Karpas-422 (cell line): ENCODE data around the gene RAB3IL1. TPM values are rescaled to one million over a fixed set of nuclear protein-coding genes. Genes with fewer than 3 reads are reported as not detected.

Experiments
- DNase-seq: peaks from one replicate; pipeline ENCODE4 v3.0.0-alpha.2; 2015
- H2AFZ ChIP-seq: fragments of 200-600 bp; sonication (generic); 2 replicates; pipeline ENCODE4 v1.6.1; 2014; ENCODE audit warnings: antibody characterized with exemption, low read length, mixed read lengths
- H3K27ac ChIP-seq: fragments of 200-600 bp; sonication (generic); 2 replicates; pipeline ENCODE4 v1.5.1; 2014; ENCODE audit warnings: mild to moderate bottlenecking, low read length, moderate library complexity
- H3K27me3 ChIP-seq: fragments of 200-600 bp; sonication (generic); 2 replicates; pipeline ENCODE4 v1.6.1; 2014; ENCODE audit warnings: low read length, mixed read lengths
- H3K36me3 ChIP-seq: fragments of 200-600 bp; sonication (generic); 2 replicates; pipeline ENCODE4 v1.6.1; 2014; ENCODE audit warnings: low read length, mixed read lengths; ENCODE audit not compliant: insufficient read depth
- H3K4me1 ChIP-seq: fragments of 200-600 bp; sonication (generic); 2 replicates; pipeline ENCODE4 v1.6.1; 2014; ENCODE audit warnings: mild to moderate bottlenecking, low read length, mixed read lengths
- H3K4me2 ChIP-seq: fragments of 200-600 bp; sonication (generic); 2 replicates; pipeline ENCODE4 v1.6.1; 2014; ENCODE audit warnings: low read length, low read depth, mild to moderate bottlenecking; ENCODE audit not compliant: poor library complexity, severe bottlenecking
- H3K4me3 ChIP-seq: fragments of 200-600 bp; sonication (generic); 2 replicates; pipeline ENCODE4 v1.5.1; 2014; ENCODE audit warnings: mild to moderate bottlenecking, antibody characterized with exemption, low read length, mixed read lengths
- H3K79me2 ChIP-seq: fragments of 200-600 bp; sonication (generic); 2 replicates; pipeline ENCODE4 v1.6.1; 2014; ENCODE audit warnings: mild to moderate bottlenecking, low read length, mixed read lengths
- H3K9ac ChIP-seq: fragments of 200-600 bp; sonication (generic); 2 replicates; pipeline ENCODE4 v1.6.0; 2014; ENCODE audit warnings: low read length
- H3K9me2 ChIP-seq: fragments of 200-600 bp; sonication (generic), shearing (Covaris generic); replicated peaks from 2 replicates; pipeline ENCODE4 v1.6.0; 2014; ENCODE audit warnings: mild to moderate bottlenecking, low read length, moderate library complexity; ENCODE audit not compliant: insufficient read depth
- H3K9me3 ChIP-seq: fragments of 300-700, 200-600 bp; sonication (generic); 2 replicates; pipeline ENCODE4 v1.6.1; 2014; ENCODE audit warnings: low read length, mixed read lengths
- H4K20me1 ChIP-seq: fragments of 200-600 bp; sonication (generic); 2 replicates; pipeline ENCODE4 v1.6.1; 2014; ENCODE audit warnings: mild to moderate bottlenecking, antibody characterized with exemption, low read length, low read depth; ENCODE audit not compliant: insufficient read depth
- total RNA-seq: library from RNA; depleted of rRNA; stranded (reverse); fragments of >200 nt; shearing (Covaris generic); gene quantifications from 2 replicates; pipeline ENCODE4 v1.2.3, GENCODE V29; 2014; ENCODE audit warnings: low replicate concordance

Gene RAB3IL1
- total RNA-seq, 1 experiment from 2014 or later = not detected

DNA sequence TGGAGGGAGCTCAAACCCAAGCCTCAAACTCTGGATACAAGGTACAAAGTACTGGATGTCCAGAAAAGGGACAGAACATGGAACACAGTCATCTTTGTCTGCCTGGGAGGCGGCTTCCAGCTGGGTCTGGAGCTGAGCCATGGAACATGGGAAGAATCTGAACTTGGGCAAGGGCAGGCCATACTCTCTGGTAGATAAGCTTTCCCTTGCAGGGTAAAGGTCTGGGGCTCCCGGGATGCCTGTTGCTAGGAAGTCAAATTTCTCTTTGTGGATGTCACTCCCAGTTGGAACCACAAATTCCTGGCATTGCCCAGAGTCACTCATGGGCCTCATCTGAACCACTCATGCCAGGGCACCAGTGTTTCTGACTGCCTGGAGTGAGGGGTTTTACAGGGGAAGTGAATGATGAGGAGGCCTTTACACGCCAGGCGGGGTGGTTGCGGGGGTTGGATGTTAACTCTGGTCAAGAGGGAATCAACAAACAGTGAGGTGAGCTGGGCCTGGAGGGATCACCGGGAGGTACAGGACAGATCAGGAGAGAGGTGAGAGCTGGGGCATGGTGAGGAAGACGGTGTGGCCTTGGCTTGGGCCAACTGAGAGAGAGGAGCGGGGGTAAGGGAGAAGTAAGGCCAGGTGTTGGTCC, 44.3 kb upstream of the RAB3IL1 start:
- H3K4me3 ChIP-seq = no peak overlapping the region
- no peaks in the 10 kb centered on the region for H3K9me3 ChIP-seq
- no peaks in the 10 kb centered on the region for H3K27me3 ChIP-seq
- no peak overlapping the region for H3K27ac ChIP-seq
- no peaks in the 10 kb centered on the region for H3K9me2 ChIP-seq
- peaks cover 25% of the 10 kb centered on the region for H4K20me1 ChIP-seq
- peaks cover 17% of the 10 kb centered on the region for H3K36me3 ChIP-seq
- no peak overlapping the region for H2AFZ ChIP-seq
- no peak overlapping the region for H3K4me2 ChIP-seq
- no peak overlapping the region for H3K9ac ChIP-seq
- H3K4me1 ChIP-seq = peaks cover 33% of the 10 kb centered on the region
- DNase-seq = no peak
- peaks cover 7% of the 10 kb centered on the region for H3K79me2 ChIP-seq

DNA sequence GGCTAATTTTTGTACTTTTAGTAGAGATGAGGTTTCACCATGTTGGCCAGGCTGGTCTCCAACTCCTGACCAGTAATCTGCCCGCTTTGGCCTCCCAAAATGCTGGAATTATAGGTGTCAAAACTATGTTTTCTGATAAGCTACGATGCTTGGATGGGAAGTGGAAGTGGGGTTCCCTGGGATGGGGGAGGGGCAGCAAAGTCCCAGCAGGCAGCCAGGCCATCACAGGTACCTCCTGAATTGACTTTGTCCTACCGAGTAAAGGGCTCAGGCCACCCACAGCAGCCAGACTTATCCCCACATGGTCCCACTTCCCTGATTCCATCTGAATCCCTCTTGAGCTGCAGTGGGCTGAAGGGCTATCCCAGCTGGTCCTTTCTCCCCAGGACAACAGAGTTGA, 43.2 kb upstream of the RAB3IL1 start:
- Histone ChIP-seq H3K4me2 (no peak overlapping the region), H3K36me3 (peaks cover 15% of the 10 kb centered on the region), H3K9ac (no peak overlapping the region), H3K27ac (no peak overlapping the region), H3K4me3 (no peak overlapping the region), H3K4me1 (peaks cover 23% of the 10 kb centered on the region), H3K79me2 (no peaks in the 10 kb centered on the region), H4K20me1 (peaks cover 14% of the 10 kb centered on the region), H3K27me3 (no peaks in the 10 kb centered on the region), H3K9me2 (no peaks in the 10 kb centered on the region), H2AFZ (no peak overlapping the region), H3K9me3 (no peaks in the 10 kb centered on the region)
- no peak for DNase-seq

DNA sequence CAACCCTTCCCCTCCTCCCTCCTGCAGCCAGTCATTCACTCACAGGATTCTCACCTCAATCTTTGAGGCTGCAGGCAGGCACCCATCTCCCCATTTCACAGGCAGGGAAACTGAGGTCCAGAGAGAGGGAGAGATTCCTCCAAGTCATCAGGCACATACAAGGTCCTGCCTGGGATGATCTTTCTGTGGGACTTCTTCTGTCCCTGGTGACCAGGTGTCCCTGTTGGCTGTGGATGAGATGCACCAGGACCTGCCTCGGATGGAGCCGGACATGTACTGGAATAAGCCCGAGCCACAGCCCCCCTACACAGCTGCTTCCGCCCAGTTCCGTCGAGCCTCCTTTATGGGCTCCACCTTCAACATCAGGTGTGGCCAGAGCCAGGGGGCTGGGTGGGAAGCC, 42.3 kb upstream of the RAB3IL1 start:
- Histone ChIP-seq H3K4me2 (no peak overlapping the region), H2AFZ (no peak overlapping the region), H4K20me1 (peaks cover 6% of the 10 kb centered on the region; the same call in 1 of the 2 replicates)

DNA sequence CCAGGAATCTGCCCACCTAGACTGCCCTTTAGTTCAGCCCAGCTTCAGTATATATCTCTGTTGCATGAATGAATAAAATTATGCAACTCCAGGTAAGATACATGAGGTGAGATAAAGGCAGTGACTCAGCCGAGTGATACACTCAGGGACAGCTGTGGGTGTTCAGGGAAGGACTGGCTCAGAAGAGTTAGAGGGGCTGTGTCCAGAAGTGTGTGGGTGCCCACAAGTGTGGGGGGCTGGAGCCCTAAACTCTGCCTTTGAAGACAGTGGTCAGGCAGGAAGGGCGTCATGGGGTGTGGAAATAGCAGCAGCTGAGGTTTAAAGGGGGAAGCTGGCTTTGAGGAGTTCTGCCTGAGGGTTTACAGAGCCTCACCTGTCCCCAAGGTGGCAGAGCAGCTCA, 41.7 kb upstream of the RAB3IL1 start:
- no peak overlapping the region for H3K4me2 ChIP-seq
- peaks cover 9% of the 10 kb centered on the region for H3K4me1 ChIP-seq
- H3K79me2 ChIP-seq = no peaks in the 10 kb centered on the region

More for the DNA sequence above, 42.3 kb upstream of the RAB3IL1 start:
- peaks cover 8% of the 10 kb centered on the region for H3K36me3 ChIP-seq
- no peak for DNase-seq
- H3K9ac ChIP-seq = no peak overlapping the region
- peaks cover 14% of the 10 kb centered on the region for H3K4me1 ChIP-seq
- H3K27ac ChIP-seq = no peak overlapping the region
- no peak overlapping the region for H3K4me3 ChIP-seq
- H3K9me2 ChIP-seq = no peaks in the 10 kb centered on the region
- no peaks in the 10 kb centered on the region for H3K9me3 ChIP-seq
- H3K79me2 ChIP-seq = no peaks in the 10 kb centered on the region
- H3K27me3 ChIP-seq = no peaks in the 10 kb centered on the region

DNA sequence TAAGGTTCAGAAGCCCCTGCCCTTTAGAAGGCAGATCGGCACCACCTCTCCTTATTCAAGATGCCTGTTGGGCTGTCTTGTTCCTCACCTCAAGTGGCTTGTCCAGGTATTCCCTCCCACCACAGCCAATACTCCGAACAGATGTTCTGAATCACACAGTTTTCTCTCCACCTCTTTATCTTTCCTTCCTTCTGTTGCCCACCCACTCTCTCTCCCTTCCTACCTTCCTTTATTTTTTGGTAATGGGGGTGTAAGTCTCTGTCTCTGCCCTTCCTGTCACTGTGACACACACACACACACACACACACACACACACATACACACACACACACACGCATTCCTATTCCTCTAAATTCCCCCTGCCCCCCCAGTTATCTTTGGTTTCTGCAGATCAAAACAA, 41.2 kb upstream of the RAB3IL1 start:
- Histone ChIP-seq H3K4me1 (peaks cover 3% of the 10 kb centered on the region), H3K36me3 (no peaks in the 10 kb centered on the region), H3K9ac (no peak overlapping the region), H3K27me3 (no peaks in the 10 kb centered on the region), H2AFZ (no peak overlapping the region), H3K4me2 (no peak overlapping the region), H3K9me2 (no peaks in the 10 kb centered on the region), H3K4me3 (no peak overlapping the region), H3K27ac (no peak overlapping the region), H4K20me1 (no peaks in the 10 kb centered on the region), H3K9me3 (no peaks in the 10 kb centered on the region), H3K79me2 (no peaks in the 10 kb centered on the region)
- no peak for DNase-seq

More for the DNA sequence above, 41.7 kb upstream of the RAB3IL1 start:
- Histone ChIP-seq H3K36me3 (peaks cover 3% of the 10 kb centered on the region; the same call in 1 of the 2 replicates), H3K9ac (no peak overlapping the region), H3K9me2 (no peaks in the 10 kb centered on the region), H3K9me3 (no peaks in the 10 kb centered on the region), H4K20me1 (peaks cover 3% of the 10 kb centered on the region; the same call in 1 of the 2 replicates), H3K27me3 (no peaks in the 10 kb centered on the region), H3K4me3 (no peak overlapping the region), H3K27ac (no peak overlapping the region), H2AFZ (no peak overlapping the region)
- DNase-seq = no peak

DNA sequence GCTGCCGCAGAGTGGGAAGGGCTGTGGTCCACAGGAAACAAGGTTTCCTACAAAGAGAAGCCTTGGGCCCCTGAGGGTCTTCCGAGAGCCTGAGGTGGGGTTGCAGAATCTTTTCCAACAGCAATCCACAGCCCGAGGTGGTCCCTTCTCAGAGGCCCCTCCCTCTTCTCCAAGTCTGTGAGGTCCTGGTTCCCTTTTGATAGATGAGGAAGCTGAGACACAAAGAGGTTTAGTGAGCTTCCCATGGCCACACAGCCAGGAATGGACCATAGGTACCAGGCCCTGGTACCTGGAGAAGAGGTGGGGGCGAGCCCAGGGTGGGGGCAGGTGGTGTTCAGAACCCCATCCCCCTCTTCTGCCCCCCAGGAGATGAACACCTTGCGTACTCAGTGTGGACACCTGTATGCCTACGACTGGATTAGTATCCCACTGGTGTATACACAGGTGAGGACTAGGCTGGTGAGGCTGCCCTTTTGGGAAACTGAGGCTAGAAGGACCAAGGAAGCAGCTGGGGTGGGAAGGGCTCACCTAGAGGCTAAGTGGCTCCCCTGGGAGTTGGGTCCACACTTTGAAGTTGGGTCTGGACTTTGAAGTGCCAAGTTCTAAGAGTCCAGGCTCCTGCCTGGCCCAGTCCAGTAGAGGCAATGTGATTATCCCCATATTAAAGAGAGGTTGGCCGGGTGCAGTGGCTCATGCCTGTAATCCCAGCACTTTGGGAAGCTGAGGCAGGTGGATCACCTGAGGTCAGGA, 39.8 kb upstream of the RAB3IL1 start:
- no peak for DNase-seq
- H3K36me3 ChIP-seq = no peaks in the 10 kb centered on the region
- H4K20me1 ChIP-seq = no peaks in the 10 kb centered on the region
- H2AFZ ChIP-seq = no peak overlapping the region
- no peaks in the 10 kb centered on the region for H3K9me3 ChIP-seq
- no peaks in the 10 kb centered on the region for H3K4me1 ChIP-seq
- H3K9me2 ChIP-seq = no peaks in the 10 kb centered on the region
- H3K27ac ChIP-seq = no peak overlapping the region
- H3K27me3 ChIP-seq = no peaks in the 10 kb centered on the region
- H3K4me2 ChIP-seq = no peak overlapping the region
- no peak overlapping the region for H3K4me3 ChIP-seq
- H3K9ac ChIP-seq = no peak overlapping the region
- no peaks in the 10 kb centered on the region for H3K79me2 ChIP-seq

DNA sequence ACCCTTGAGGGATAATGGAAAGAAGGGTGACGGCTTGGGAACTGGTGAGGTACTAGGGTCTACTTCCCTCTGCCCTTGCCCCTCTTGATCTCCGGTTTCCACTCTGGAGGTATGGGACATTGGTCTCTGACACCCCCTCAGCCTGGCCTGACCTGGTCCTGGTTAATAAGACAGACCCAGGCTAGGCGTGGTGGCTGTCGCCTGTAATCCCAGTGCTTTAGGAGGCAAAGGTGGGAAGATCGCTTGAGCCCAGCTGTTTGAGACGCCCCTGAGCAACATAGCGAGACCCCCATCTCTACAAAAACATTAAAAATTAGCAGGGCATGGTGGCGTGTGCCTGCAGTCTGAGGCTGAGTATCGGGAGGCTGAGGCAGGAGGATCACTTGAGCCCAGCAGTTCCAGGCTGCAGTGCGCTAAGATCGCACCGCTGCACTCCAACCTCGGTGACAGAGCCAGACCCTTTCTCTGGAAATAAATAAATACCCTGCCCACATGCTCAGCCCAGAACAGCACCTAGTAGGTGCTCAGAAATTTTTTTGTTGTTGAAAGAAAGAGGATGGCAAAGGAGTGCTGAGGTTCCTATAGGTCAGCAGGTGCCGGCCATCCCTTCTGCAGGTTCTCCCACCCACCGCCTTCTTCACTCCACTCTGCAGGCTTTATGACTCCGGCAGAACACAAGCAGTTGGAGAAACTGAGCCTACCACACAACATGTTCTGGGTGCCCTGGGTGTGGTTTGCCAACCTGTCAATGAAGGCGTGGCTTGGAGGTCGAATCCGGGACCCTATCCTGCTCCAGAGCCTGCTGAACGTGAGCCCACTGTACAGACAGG, 39.0 kb upstream of the RAB3IL1 start:
- Histone ChIP-seq H3K79me2 (no peaks in the 10 kb centered on the region), H3K27ac (no peak overlapping the region), H3K27me3 (no peaks in the 10 kb centered on the region), H3K4me3 (no peak overlapping the region), H3K9me3 (no peaks in the 10 kb centered on the region), H3K4me2 (no peak overlapping the region), H3K9ac (no peak overlapping the region), H2AFZ (no peak overlapping the region), H3K36me3 (no peaks in the 10 kb centered on the region), H4K20me1 (no peaks in the 10 kb centered on the region), H3K4me1 (no peaks in the 10 kb centered on the region), H3K9me2 (no peaks in the 10 kb centered on the region)
- no peak for DNase-seq
